Germinal center (tissue), 1 donor: Measurements from ENCODE around the gene MEMO1.
A peak's percentile ranks its signal among the peaks of the same experiment; 100 is the strongest.
"Not testable (repeated sequence)": the region's sequence is repeated elsewhere in the genome, so short reads cannot be mapped to it uniquely, and the experiment has no call there.

Experiments used
- DNase-seq: peaks from one replicate; pipeline ENCODE4 v3.0.0; 2012; ENCODE audit warnings: mixed read lengths, low spot score

MEMO1 gene

GRCh38 chr2:32010670-32011484, at the start of gene MEMO1:
Gene MEMO1, minus strand, starts transcription at chr2:32011008. Its CDS starts 761 bp downstream, at chr2:32010247.
- peak; percentile 96 for DNase-seq

GRCh38 chr2:32060266-32060665, 49.5 kb upstream of the MEMO1 start:
- DNase-seq = no peak

- no peak for DNase-seq
These were observed 47.3 kb upstream of the MEMO1 start for GRCh38 chr2:32058130-32058529.

- not testable (repeated sequence) for DNase-seq
These were observed 43.8 kb upstream of the MEMO1 start for GRCh38 chr2:32054583-32054982.

DNA sequence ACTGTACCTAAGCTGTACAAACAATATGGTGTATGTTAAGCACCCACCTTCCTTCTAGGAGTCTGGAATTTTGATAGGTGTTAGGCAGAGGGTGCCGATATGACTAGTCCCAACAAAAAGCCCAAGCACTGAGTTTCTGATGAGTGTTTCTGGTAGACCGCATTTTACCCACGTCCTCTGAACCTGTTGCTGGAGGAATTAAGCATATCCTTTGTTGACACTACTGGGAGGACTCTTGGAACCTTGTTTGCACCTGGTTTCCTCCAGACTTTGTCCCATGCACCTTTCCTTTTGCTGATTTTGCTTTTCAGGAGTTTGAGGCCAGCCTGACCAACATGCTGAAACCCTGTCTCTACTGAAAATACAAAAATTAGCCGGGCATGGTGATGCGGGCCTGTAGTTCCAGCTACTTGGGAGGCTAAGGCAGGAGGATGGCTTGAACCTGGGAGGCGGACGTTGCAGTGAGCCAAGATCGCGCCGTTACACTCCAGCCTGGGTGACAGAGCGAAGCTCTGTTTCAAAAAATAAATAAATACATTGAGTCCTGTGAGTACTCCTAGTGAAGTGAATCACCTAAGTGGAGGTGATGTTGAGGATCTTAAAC, 41.1 kb upstream of the MEMO1 start:
- DNase-seq = no peak

DNA sequence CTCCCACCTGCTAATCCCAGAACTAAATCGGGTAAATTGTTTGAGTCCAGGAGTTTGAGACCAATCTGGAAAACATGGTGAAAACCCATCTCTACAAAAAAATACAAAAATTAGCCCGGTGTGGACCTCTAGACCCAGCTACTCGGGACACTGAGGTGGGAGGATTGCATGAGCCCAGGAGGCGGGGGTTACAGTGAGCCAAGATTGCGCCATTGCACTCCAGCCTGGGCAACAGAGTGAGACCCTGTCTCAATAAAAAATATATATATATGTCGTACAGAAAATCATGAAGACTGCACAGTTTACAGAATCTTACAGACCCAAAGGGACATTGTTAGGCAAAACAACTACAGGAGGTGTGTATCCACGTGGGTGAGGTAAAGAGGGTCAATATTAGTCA, 32.8 kb upstream of the MEMO1 start:
- DNase-seq = no peak

GRCh38 chr2:32039447-32040219, 28.8 kb upstream of the MEMO1 start, which contains the start of gene DPY30:
Gene DPY30, minus strand, starts transcription at chr2:32039805. Its CDS starts 349 bp downstream, at chr2:32039456.
- DNase-seq = peak; percentile 88

DNA sequence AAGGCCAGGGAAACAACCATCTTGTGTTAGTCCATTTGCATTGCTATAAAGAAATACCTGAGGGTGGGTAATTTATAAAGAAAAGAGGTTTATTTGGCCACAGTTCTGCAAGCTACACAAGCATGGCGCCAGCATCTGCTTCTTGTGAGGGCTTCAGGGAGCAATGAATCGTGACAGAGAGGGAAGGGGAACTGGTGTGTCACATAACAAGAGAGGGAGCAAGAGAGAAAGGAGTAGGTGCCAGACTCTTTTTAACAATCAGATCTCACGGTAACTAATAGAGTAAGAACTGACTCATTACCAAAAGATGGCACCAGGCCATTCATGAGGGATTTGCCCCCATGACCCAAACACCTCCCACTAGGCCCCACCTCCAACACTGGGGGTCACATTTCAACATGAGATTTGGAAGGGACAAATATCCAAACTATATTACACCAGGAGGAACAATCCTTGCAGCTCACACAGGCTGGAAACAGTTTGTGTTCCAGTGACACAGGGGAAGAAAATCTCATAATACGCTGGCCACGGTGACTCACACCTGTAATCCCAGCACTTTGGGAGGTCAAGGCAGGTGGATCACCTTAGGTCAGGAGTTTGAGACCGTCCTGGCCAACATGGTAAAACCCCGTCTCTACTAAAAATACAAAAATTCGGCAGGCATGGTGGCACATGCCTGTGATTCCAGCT, 23.5 kb upstream of the MEMO1 start:
- DNase-seq = not testable (repeated sequence)

- DNase-seq = not testable (repeated sequence)
These were observed 8.1 kb upstream of the MEMO1 start for GRCh38 chr2:32018789-32019482.

GRCh38 chr2:32012872-32013271, 2.1 kb upstream of the MEMO1 start:
- no peak for DNase-seq

DNA sequence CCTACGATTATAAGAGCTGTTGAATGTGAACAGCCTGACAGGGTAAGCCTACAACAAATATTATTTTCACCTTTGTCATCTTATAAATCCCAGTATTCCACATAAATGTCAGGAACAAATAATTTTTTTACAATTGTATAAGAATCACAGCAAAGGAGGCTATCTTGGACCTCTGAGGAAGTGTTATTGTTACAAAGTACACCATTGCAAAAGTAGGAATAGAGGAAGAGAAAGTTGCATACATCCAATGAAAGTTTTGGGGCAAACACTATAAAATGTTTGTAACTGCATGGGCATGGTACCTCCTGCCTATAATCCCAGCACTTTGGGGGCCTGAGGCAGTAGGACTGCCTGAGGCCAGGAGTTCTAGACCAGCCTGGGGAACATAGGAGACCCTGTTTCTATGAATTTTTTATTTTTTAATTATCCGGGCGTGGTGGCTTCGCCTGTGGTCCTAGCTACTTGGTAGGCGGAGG, 715 bp upstream of the MEMO1 start:
- DNase-seq = peak; percentile 25

GRCh38 chr2:32010280-32010669, 533 bp downstream of the MEMO1 start:
- DNase-seq = peak; percentile 17

- DNase-seq = peak; percentile 46
These were observed 1.1 kb downstream of the MEMO1 start for GRCh38 chr2:32009516-32010256.

DNA sequence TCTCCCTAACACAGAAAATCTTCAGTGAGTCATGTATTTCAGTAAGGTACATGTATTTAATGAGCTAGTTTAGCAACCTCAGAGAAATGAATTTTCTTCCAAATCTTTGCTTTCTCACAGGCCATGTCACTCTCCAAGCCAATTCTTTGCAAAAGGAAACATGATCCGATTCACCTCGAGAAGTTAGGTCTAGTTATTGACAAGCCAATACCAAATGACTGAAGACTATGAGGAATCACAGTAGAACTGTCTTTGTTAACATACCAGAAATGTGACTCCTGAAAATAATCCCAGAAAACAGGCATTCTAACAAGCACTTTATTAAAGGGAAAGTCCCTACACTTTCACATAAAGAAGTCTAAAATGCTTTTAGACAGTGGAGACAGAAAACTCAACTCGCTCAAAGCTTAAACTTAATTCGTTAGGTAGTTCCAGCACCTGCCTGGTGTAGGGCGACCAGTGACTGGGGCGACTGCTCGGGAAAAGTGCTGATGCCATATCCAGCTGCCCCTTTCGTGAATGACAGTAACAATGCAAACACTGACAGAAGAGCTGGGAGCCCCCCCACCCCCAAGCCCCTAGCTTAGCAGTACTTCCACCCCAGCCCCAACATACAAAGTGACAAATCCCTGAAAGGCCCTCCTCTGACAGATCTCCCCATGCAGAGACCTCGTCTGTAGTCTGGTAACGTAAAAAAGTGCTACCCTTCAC, 1.8 kb downstream of the MEMO1 start:
- no peak for DNase-seq

DNA sequence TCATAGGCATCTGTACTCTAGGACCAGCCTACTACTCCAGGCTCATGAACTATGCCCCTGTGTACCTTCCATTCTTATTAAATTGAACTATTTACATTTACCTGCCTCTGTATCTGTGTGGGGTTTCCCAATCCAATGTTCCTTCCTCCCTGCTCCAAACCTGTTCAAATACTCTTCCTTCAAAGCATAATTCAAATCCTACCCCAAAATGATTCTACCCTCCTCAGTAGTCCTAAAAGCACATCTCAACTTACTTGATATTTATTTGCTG, 3.8 kb downstream of the MEMO1 start:
- DNase-seq = no peak

- DNase-seq = no peak
These were observed 5.3 kb downstream of the MEMO1 start for GRCh38 chr2:32005371-32005976.

DNA sequence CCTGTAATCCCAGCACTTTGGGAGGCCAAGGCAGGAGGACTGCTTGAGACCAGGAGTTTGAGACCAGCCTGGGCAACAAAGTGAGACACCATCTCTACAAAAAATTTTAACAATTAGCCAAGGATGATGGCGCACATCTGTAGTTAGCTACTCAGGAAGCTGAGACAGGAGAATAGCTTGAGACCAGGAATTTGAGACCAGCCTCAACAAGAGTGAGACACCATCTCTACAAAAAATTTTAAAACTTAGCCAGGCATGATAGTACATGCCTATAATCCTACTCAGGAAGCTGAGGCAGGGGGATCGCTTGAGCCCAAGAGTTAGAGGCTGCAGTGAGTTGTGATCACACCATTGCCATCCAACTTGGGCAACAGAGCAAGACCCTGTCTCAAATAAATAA, 7.0 kb downstream of the MEMO1 start:
- no peak for DNase-seq

DNA sequence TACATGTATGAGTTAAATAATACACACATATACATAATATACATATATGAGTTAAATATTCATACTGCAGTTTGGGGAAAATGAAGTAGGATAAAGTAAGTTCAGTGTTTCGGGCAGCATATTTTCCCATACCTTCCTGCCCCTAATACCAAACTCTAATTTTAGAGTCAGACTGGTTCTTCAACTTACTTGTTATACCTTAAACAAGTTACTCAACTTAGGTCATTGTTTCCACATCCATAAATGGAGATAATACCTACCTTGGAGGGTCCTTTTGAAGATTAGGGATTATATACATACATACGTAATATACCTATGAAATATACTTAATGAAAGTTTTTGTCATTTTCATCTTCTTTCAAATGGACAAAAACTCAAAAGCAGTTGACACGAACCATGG, 8.4 kb downstream of the MEMO1 start:
- DNase-seq = no peak

GRCh38 chr2:31999438-31999837, 11.4 kb downstream of the MEMO1 start:
- DNase-seq = no peak
